Mesenchymal stem cell (in vitro differentiated cells and primary cell): ENCODE measurements around the gene PCSK6.

ENCODE experiments used
- DNase-seq: peaks from one replicate; pipeline ENCODE4 v3.0.0-alpha.2; 2013
- H2AFZ ChIP-seq: one replicate; pipeline ENCODE4 v1.6.1; 2013; ENCODE audit warnings: low read depth, mild to moderate bottlenecking, control low read depth, inconsistent platforms, low read length, moderate library complexity
- H2AK5ac ChIP-seq: 2 replicates; pipeline ENCODE4 v1.6.1; 2013; ENCODE audit warnings: low read length, moderate library complexity, mild to moderate bottlenecking, inconsistent platforms; ENCODE audit not compliant: severe bottlenecking
- H2BK120ac ChIP-seq: one replicate; pipeline ENCODE4 v1.6.1; 2013; ENCODE audit warnings: low read depth, mild to moderate bottlenecking, inconsistent platforms, low read length, moderate library complexity
- H2BK12ac ChIP-seq, 2 experiments: one replicate each; pipeline ENCODE4 v1.6.1; 2013; ENCODE audit warnings: inconsistent platforms in 2 of 2, low read length in 2 of 2, mild to moderate bottlenecking in 2 of 2, moderate library complexity in 2 of 2, control low read depth in 1 of 2
- H2BK15ac ChIP-seq: one replicate; pipeline ENCODE4 v1.6.1; 2013; ENCODE audit warnings: mild to moderate bottlenecking, low read depth, inconsistent platforms; ENCODE audit not compliant: poor library complexity, severe bottlenecking
- H2BK5ac ChIP-seq: 2 replicates; pipeline ENCODE4 v1.6.1; 2013; ENCODE audit warnings: low read depth, mild to moderate bottlenecking, low read length, control low read depth, inconsistent platforms; ENCODE audit not compliant: poor library complexity, severe bottlenecking
- H3K14ac ChIP-seq, 2 experiments: one replicate each; pipeline ENCODE4 v1.6.1; 2013; ENCODE audit warnings: inconsistent platforms in 2 of 2, low read length in 2 of 2, control low read depth in 1 of 2, mild to moderate bottlenecking in 1 of 2, moderate library complexity in 1 of 2
- H3K18ac ChIP-seq, 2 experiments: one replicate each; pipeline ENCODE4 v1.6.1; 2013; ENCODE audit warnings: inconsistent platforms in 2 of 2, low read length in 2 of 2, control low read depth in 1 of 2, low read depth in 1 of 2, mild to moderate bottlenecking in 1 of 2
- H3K23ac ChIP-seq, 2 experiments: one replicate each; pipeline ENCODE4 v1.6.1; 2013; ENCODE audit warnings: inconsistent platforms in 2 of 2, low read length in 2 of 2, mild to moderate bottlenecking in 2 of 2, moderate library complexity in 2 of 2, control low read depth in 1 of 2
- H3K27ac ChIP-seq: 2 replicates; pipeline ENCODE4 v1.5.1; 2013; ENCODE audit warnings: mild to moderate bottlenecking, moderate library complexity, low read length, control low read depth, inconsistent platforms; ENCODE audit not compliant: poor library complexity, severe bottlenecking
- H3K27me3 ChIP-seq, 2 experiments: 2 replicates each; pipeline versions ENCODE4 v1.6.1 to v1.7.0; 2013; ENCODE audit warnings: low read length in 2 of 2, mild to moderate bottlenecking in 2 of 2, moderate library complexity in 2 of 2, control low read depth in 1 of 2, inconsistent platforms in 1 of 2; ENCODE audit not compliant: control insufficient read depth in 1 of 2, insufficient read depth in 1 of 2
- H3K36me3 ChIP-seq, 2 experiments: 2 replicates each; pipeline versions ENCODE4 v1.6.1 to v1.7.0; 2013; ENCODE audit warnings: low read length in 2 of 2, control low read depth in 1 of 2, inconsistent platforms in 1 of 2, low read depth in 1 of 2, mild to moderate bottlenecking in 1 of 2; ENCODE audit not compliant: insufficient read depth in 2 of 2, control insufficient read depth in 1 of 2
- H3K4ac ChIP-seq, 2 experiments: one replicate each; pipeline ENCODE4 v1.6.1; 2013; ENCODE audit warnings: inconsistent platforms in 2 of 2, low read length in 2 of 2, mild to moderate bottlenecking in 2 of 2, moderate library complexity in 2 of 2, control low read depth in 1 of 2, low read depth in 1 of 2
- H3K4me1 ChIP-seq: 2 replicates; pipeline ENCODE4 v1.6.1; 2013; ENCODE audit warnings: low read depth, low read length, control low read depth; ENCODE audit not compliant: control insufficient read depth, insufficient read depth
- H3K4me2 ChIP-seq: 2 replicates; pipeline ENCODE4 v1.6.1; 2013; ENCODE audit warnings: low read length, mild to moderate bottlenecking, inconsistent platforms; ENCODE audit not compliant: poor library complexity, severe bottlenecking
- H3K4me3 ChIP-seq, 2 experiments: 2 replicates each; pipeline versions ENCODE4 v1.5.1 to v1.7.0; 2013; ENCODE audit warnings: low read length in 2 of 2, mild to moderate bottlenecking in 2 of 2, control low read depth in 1 of 2, low read depth in 1 of 2; ENCODE audit not compliant: insufficient read depth in 1 of 2
- H3K79me1 ChIP-seq: replicated peaks from 2 replicates; pipeline ENCODE4 v1.6.1; 2013; ENCODE audit warnings: mild to moderate bottlenecking, control low read depth, low read length, inconsistent platforms; ENCODE audit not compliant: poor library complexity, severe bottlenecking
- H3K9ac ChIP-seq: 2 replicates; pipeline ENCODE4 v1.7.0; 2013; ENCODE audit warnings: mild to moderate bottlenecking, low read length, moderate library complexity
- H3K9me3 ChIP-seq: 2 replicates; pipeline ENCODE4 v1.7.0; 2013; ENCODE audit warnings: mild to moderate bottlenecking, low read length; ENCODE audit not compliant: control insufficient read depth
- H4K8ac ChIP-seq: one replicate; pipeline ENCODE4 v1.6.1; 2013; ENCODE audit warnings: inconsistent platforms, mild to moderate bottlenecking, low read length, moderate library complexity
- H4K91ac ChIP-seq: one replicate; pipeline ENCODE4 v1.6.1; 2013; ENCODE audit warnings: mild to moderate bottlenecking, low read length, inconsistent platforms
- WGBS: methylation state at CpG from one replicate; pipeline ENCODE4 v1.1.7; 2013; ENCODE audit warnings: mixed read lengths; 5-methylcytosine and 5-hydroxymethylcytosine counted together

Gene PCSK6

DNA sequence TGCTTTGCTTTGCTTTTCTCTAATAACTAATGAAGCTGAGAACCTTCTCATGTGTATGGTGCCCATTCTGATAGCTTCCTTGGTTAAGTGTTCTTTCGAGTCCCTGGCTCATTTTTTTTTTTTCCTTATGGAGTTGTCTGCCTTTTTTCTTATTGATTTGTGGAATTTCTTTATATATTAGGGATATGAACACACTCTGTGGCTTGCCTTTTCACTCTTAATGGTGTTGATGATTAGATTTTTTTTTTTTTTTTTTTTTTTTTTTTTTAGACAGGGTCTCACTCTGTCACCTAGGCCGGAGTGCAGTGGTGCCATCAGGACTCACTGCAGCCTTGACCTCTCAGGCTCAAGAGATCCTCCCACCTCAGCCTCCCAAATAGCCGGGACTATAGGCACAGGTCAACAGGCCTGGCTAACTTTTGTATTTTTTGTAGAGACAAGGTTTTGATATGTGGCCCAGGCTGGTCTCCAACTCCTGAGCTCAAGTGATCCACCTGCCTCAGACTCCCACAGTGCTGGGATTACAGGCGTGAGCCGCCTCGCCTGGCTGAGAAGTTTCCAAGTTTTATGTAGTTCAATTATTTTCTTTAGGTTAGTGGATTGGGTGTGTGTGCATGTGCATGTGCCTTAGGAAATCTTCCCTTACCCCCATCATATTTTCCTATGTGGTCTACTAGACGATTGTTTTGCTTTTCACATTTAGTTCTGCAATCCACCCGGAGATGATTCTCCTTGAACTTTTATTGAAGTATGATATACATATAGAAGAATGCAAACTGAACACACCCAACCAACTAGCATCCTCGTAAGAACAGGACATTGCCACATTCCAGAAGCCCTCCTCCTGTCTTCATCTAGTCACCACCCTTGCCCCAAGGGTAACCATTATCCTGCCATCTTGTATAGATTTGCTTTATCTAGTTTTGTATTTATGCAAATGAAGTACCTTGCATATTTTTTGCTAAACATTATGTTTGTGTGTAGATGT is 192.8 kb downstream of the PCSK6 start:
- Histone ChIP-seq H3K36me3 (peaks cover 0 to 5% of the 10 kb centered on the region in 2 experiments), H3K9me3 (no peaks in the 10 kb centered on the region), H2BK15ac (no peak overlapping the region), H3K79me1 (peaks cover 3% of the 10 kb centered on the region), H3K4me1 (peaks cover 2% of the 10 kb centered on the region), H3K9ac (peak overlapping the region; percentile 95), H4K8ac (no peak overlapping the region), H2BK5ac (no peak overlapping the region), H3K18ac (no peak overlapping the region), H3K23ac (no peak overlapping the region), H2BK12ac (no peak overlapping the region), H4K91ac (no peak overlapping the region), H3K27me3 (no peaks in the 10 kb centered on the region), H3K4me2 (no peak overlapping the region), H3K14ac (no peak overlapping the region), H3K4ac (no peak overlapping the region), H2AFZ (no peak overlapping the region), H2BK120ac (no peak overlapping the region), H3K4me3 (peak overlapping the region in 1 of 2 experiments; percentile 100), H2AK5ac (no peak overlapping the region), H3K27ac (no peak overlapping the region)
- 92% methylated on average over 2 of the region's 9 CpGs for WGBS
- peak; percentile 18 for DNase-seq

DNA sequence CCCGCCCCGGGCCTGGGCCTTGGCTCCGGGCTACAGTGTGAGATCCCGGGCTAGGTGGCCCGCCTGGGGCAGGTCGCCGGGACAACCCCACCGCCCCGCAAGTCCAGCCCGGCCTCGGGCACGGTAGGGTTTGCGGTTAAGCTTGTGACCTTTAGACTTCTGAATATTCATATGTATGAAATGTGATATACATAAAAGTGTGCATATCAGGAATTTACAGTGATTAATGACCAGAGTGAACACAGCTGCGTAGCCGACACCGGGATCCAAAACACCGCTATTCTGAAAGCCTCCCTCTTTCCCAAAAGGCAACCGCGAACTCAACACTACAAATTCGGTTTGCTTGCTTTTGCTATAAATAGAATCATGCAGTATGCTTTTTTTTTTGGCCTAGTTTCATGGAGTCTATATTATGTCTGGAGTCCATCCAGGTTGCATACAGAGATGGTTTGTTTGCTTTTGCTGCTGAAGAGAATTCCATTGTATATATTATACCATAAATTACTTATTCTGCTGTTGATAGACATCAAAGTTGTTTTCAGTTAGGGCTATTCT is 193.8 kb downstream of the PCSK6 start:
- peak overlapping the region; percentile 95 for H3K9ac ChIP-seq
- peak overlapping the region; percentile 81 for H3K27ac ChIP-seq
- H2BK15ac ChIP-seq: no peak overlapping the region
- peaks cover 3% of the 10 kb centered on the region for H3K79me1 ChIP-seq
- DNase-seq: peak; percentile 50
- H3K14ac ChIP-seq: no peak overlapping the region
- peak overlapping the region; percentile 5 to 87 for H3K4ac ChIP-seq
- no peak overlapping the region for H2BK5ac ChIP-seq
- peak overlapping the region in 1 of 2 experiments; percentile 7 for H2BK12ac ChIP-seq
- peak overlapping the region; percentile 88 to 100 for H3K4me3 ChIP-seq
- peak overlapping the region; percentile 98 for H4K8ac ChIP-seq
- peaks cover 0 to 13% of the 10 kb centered on the region in 2 experiments for H3K36me3 ChIP-seq
- no peaks in the 10 kb centered on the region for H3K9me3 ChIP-seq
- H4K91ac ChIP-seq: peak overlapping the region; percentile 93
- 13% methylated on average over 10 of the region's 20 CpGs for WGBS
- no peak overlapping the region for H2AK5ac ChIP-seq
- no peaks in the 10 kb centered on the region for H3K27me3 ChIP-seq
- H2BK120ac ChIP-seq: peak overlapping the region; percentile 15
- no peak overlapping the region for H3K23ac ChIP-seq
- peak overlapping the region; percentile 83 for H3K4me2 ChIP-seq
- H2AFZ ChIP-seq: peak overlapping the region; percentile 54
- peak overlapping the region; percentile 70 to 77 for H3K18ac ChIP-seq
- peaks cover 2% of the 10 kb centered on the region for H3K4me1 ChIP-seq

DNA sequence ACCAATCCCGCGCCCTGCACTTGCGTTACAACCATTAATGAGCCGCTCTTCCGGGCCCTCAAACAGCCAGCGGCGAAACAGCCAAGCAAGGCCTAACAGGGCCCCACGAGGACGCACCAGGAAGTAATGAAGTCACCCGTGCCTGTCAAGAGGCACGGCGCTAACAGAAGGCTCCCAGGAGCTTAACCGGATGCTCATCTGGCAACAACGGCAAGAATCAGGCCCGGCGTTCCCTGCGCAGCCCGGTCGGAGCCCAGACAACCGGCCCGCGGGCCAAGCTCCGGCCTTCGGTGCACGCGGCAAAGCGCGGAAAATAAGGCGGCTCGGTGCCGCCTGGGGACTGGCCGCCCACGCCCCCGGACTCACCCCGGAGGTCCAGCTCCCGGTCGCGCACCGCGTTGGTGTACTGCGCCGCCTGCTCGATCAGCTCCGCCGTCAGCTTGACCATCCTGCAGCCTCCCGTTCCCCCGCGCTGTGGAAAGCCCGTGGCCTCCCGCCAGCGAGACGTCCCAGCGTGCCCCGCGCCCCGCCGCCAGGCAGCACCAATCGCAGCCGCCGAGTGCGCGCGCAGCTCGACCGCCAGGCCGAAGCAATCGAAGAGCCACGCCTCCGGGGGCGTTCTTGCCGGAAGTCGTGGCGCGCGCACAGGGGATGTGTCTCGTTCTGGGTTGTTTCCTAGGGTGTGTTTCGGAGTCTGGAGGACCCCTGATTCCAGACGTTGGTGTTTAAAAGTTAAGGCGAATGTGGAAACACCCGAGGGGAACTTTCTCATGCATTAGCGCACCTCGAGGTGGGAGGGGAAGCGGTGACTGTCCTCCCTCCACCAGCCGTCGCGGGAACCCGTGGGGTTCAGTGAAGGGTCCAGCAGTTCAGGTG is 194.5 kb downstream of the PCSK6 start, which contains the start of gene SNRPA1:
Gene SNRPA1, minus strand, starts transcription at position 518 of the 876 bp plus-strand sequence. Its CDS starts 70 bp downstream, at position 448.
- peaks cover 3% of the 10 kb centered on the region for H3K79me1 ChIP-seq
- peak within 1 kb of the TSS; percentile 98 for H4K8ac ChIP-seq
- peak within 1 kb of the TSS; percentile 95 for H3K9ac ChIP-seq
- under 1% methylated on average over 87 of the region's 87 CpGs for WGBS
- peaks cover 2% of the 10 kb centered on the region for H3K4me1 ChIP-seq
- peak within 1 kb of the TSS; percentile 83 for H3K4me2 ChIP-seq
- peak within 1 kb of the TSS in 1 of 2 experiments; percentile 94 for H3K14ac ChIP-seq
- H4K91ac ChIP-seq: peak within 1 kb of the TSS; percentile 93
- no peaks in the 10 kb centered on the region for H3K9me3 ChIP-seq
- H3K27me3 ChIP-seq: no peaks in the 10 kb centered on the region
- peak within 1 kb of the TSS; percentile 33 for H2AK5ac ChIP-seq
- peak within 1 kb of the TSS in 1 of 2 experiments; percentile 7 for H2BK12ac ChIP-seq
- peak within 1 kb of the TSS; percentile 80 to 94 for H3K18ac ChIP-seq
- peak within 1 kb of the TSS; percentile 98 for H2BK15ac ChIP-seq
- peak within 1 kb of the TSS; percentile 94 for H2BK5ac ChIP-seq
- peak within 1 kb of the TSS in 1 of 2 experiments; percentile 14 for H3K23ac ChIP-seq
- peaks cover 4 to 19% of the 10 kb centered on the region in 2 experiments for H3K36me3 ChIP-seq
- peak within 1 kb of the TSS; percentile 88 to 100 for H3K4me3 ChIP-seq
- H3K27ac ChIP-seq: peak within 1 kb of the TSS; percentile 82
- peak within 1 kb of the TSS; percentile 64 for H2BK120ac ChIP-seq
- DNase-seq: peak; percentile 94
- H2AFZ ChIP-seq: peak within 1 kb of the TSS; percentile 95
- H3K4ac ChIP-seq: peak within 1 kb of the TSS; percentile 90 to 94
